Ramos (cell line): Measurements from ENCODE around the gene SGCE.

Experiments
- in situ Hi-C: fragments of 300-500 bp; cut with MboI; formaldehyde crosslinking; loops from one replicate; pipeline ENCODE4 v1.14.3; 2022; ENCODE audit warnings: low sequenced_read_pairs; ENCODE audit not compliant: unreplicated experiment

Gene SGCE

GRCh38 chr7:94660006-94660405 lies 4.1 kb upstream of the SGCE start:
- in situ Hi-C loops = no loop called here

GRCh38 chr7:94658826-94659225 lies 2.9 kb upstream of the SGCE start:
- in situ Hi-C loops = no loop called here

- in situ Hi-C loops = no loop called here
Measured at GRCh38 chr7:94657771-94658693, 2.1 kb upstream of the SGCE start.

- in situ Hi-C loops = no loop called here
Measured at GRCh38 chr7:94656925-94657731, 1.2 kb upstream of the SGCE start.

- in situ Hi-C loops = no loop called here
Measured at GRCh38 chr7:94656658-94656924, 658 bp upstream of the SGCE start.

- in situ Hi-C loops = no loop called here
Measured at GRCh38 chr7:94655126-94655847, 646 bp downstream of the SGCE start.

GRCh38 chr7:94654783-94655125 lies 1.2 kb downstream of the SGCE start:
- in situ Hi-C loops = no loop called here

GRCh38 chr7:94650147-94651051 lies 5.5 kb downstream of the SGCE start:
- in situ Hi-C loops = no loop called here

- in situ Hi-C loops = no loop called here
Measured at GRCh38 chr7:94649450-94649849, 6.5 kb downstream of the SGCE start.

GRCh38 chr7:94648731-94649130 lies 7.2 kb downstream of the SGCE start:
- in situ Hi-C loops = no loop called here

- in situ Hi-C loops = no loop called here
Measured at GRCh38 chr7:94647295-94647694, 8.6 kb downstream of the SGCE start.

- in situ Hi-C loops = no loop called here
Measured at GRCh38 chr7:94643771-94644545, 12.0 kb downstream of the SGCE start.

GRCh38 chr7:94642838-94643653 lies 12.9 kb downstream of the SGCE start:
- in situ Hi-C loops = no loop called here

GRCh38 chr7:94639384-94639783 lies 16.5 kb downstream of the SGCE start:
- in situ Hi-C loops = no loop called here

- in situ Hi-C loops = no loop called here
Measured at GRCh38 chr7:94635687-94636086, 20.2 kb downstream of the SGCE start.

GRCh38 chr7:94634502-94634901 lies 21.4 kb downstream of the SGCE start:
- in situ Hi-C loops = no loop called here

GRCh38 chr7:94633687-94634086 lies 22.2 kb downstream of the SGCE start:
- in situ Hi-C loops = no loop called here

- in situ Hi-C loops = no loop called here
Measured at GRCh38 chr7:94633014-94633341, 23.0 kb downstream of the SGCE start.
